Activated CD4-positive, alpha-beta memory T cell treated with anti-CD3 and anti-CD28 coated beads, Interleukin-2, amount 10 ng/mL, durations not matched to agents 7 days and 5 days (primary cell): ENCODE data around the gene CCDC177. TPM values are rescaled to one million over a fixed set of nuclear protein-coding genes. Genes with fewer than 3 reads are reported as not detected.

Experiments
- CTCF ChIA-PET: fragments of 350-600 bp; sonication (Branson Sonifier 250); formaldehyde crosslinking; loops from one replicate; lab custom pipeline; 2021; ENCODE audit warnings: antibody characterized with exemption, inconsistent platforms; lab: Charles Lee
- POLR2A ChIA-PET: fragments of 350-600 bp; sonication (Branson Sonifier 250); formaldehyde crosslinking; loops from one replicate; lab custom pipeline; 2021; ENCODE audit warnings: antibody characterized with exemption; lab: Charles Lee
- DNase-seq: peaks from one replicate; pipeline ENCODE4 v3.0.0-alpha.2; 2020
- H3K27ac Mint-ChIP-seq: one replicate; pipeline ENCODE4 v1.8.0; 2021; ENCODE audit warnings: mild to moderate bottlenecking, mixed read lengths
- H3K27me3 Mint-ChIP-seq: one replicate; pipeline ENCODE4 v1.8.0; 2021; ENCODE audit warnings: mixed read lengths
- H3K36me3 Mint-ChIP-seq: one replicate; pipeline ENCODE4 v1.8.0; 2021; ENCODE audit warnings: low read depth, mixed read lengths
- H3K4me1 Mint-ChIP-seq: one replicate; pipeline ENCODE4 v1.8.0; 2021; ENCODE audit warnings: mixed read lengths
- H3K4me3 Mint-ChIP-seq: one replicate; pipeline ENCODE4 v1.8.0; 2021; ENCODE audit warnings: mild to moderate bottlenecking, mixed read lengths
- H3K9me3 Mint-ChIP-seq: one replicate; pipeline ENCODE4 v1.8.0; 2021; ENCODE audit warnings: mixed read lengths
- total RNA-seq, 2 experiments: library from RNA; stranded (reverse); gene quantifications; one replicate each; pipeline ENCODE4 v1.2.3, GENCODE V29; 2021

CCDC177 gene
- total RNA-seq, 2 experiments from 2014 or later, result not detected

DNA sequence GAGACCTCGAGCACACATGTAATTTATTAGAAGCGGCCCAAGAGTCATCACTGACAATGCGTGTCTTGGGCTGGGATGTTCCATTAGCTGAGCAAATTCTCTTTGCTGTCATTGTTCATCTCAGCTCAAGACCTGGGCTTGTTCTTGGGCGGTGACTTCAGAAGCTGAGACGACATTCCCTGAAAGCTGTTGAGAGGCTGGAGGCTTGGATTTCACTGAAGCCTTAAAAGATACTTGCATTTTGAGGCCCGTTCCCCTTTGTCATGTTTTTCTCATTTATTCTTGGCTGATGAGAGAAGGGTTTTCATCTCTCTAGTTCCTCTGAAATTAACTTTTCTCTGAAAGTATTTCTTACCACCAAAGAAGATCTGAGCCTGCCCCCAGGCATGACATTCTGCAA is 20.2 kb upstream of the CCDC177 start:
- peaks cover 4% of the 10 kb centered on the region for H3K27me3 Mint-ChIP-seq
- no peaks in the 10 kb centered on the region for H3K36me3 Mint-ChIP-seq
- no peak overlapping the region for H3K27ac Mint-ChIP-seq
- no peaks in the 10 kb centered on the region for H3K9me3 Mint-ChIP-seq
- no peaks in the 10 kb centered on the region for H3K4me1 Mint-ChIP-seq
- no peak for DNase-seq
- POLR2A ChIA-PET, result interaction anchor here (1.1 kb wide), 1 partner anchor 19 kb away, joined by 3 read pairs; no protein-coding TSS in a partner anchor
- H3K4me3 Mint-ChIP-seq, result no peak overlapping the region
- CTCF ChIA-PET, result interaction anchor here (1.5 kb wide), 1 partner anchor 10 kb away, joined by 7 read pairs; no protein-coding TSS in a partner anchor

DNA sequence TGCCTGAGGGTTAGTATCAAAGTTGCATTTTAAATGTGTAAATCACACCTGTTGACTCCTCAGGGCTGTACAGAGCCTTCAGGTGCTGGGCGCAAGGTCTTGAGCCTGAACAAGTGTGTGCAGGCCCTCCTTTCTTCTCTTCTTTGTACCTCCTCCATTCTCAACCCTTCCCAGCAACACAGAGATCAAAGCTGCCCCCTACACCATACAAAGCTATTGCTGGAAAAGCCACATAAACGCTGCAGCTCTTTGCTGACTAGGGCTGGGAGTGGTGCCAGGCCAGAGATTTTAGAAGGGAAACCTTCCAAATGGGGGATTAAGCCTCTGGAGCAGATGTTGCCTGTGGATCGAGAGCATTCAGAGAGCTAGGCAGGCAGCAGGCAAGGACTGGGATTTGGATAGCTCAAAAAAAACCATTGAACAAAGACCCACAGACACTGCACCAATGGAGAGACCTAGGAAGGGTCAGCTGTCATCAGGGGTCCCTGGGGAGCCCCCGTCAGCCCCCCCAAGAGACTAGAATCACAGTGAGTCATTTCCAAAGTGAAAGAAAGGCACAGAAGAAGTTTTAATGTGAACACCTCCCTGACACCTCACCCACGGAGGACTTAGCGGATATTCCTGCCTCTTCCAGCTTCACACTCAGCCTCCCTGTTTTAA is 18.5 kb upstream of the CCDC177 start:
- H3K9me3 Mint-ChIP-seq, result no peaks in the 10 kb centered on the region
- no peak for DNase-seq
- H3K36me3 Mint-ChIP-seq, result no peaks in the 10 kb centered on the region
- H3K27ac Mint-ChIP-seq, result no peak overlapping the region
- CTCF ChIA-PET, result interaction anchor here (0.8 to 1.2 kb wide), 2 partner anchors 9 to 18 kb away, joined by 3 read pairs; partner anchors contain the start of gene SUSD6
- no peak overlapping the region for H3K4me3 Mint-ChIP-seq
- H3K4me1 Mint-ChIP-seq, result no peaks in the 10 kb centered on the region
- POLR2A ChIA-PET, result no interaction called here
- H3K27me3 Mint-ChIP-seq, result peaks cover 4% of the 10 kb centered on the region

DNA sequence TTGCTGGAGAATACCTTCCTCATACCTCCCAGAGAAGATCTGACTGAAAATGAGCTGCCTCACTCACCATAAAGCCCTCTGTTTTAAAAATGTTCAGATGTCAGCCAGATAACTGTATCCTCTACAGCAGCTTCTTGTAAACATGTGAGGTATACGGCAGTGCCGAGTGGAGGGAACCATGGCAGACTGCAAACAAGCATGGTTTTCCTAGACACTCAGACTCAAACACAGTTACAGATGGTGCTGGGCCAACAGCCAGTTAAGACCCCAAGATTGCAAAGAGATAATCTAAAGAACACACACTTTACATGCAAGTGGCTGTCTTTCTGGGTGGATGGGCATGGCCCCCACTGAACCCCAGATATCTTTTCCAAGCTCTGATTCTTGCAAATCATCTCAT is 16.6 kb upstream of the CCDC177 start:
- DNase-seq, result no peak
- POLR2A ChIA-PET, result no interaction called here
- peaks cover 4% of the 10 kb centered on the region for H3K27me3 Mint-ChIP-seq

DNA sequence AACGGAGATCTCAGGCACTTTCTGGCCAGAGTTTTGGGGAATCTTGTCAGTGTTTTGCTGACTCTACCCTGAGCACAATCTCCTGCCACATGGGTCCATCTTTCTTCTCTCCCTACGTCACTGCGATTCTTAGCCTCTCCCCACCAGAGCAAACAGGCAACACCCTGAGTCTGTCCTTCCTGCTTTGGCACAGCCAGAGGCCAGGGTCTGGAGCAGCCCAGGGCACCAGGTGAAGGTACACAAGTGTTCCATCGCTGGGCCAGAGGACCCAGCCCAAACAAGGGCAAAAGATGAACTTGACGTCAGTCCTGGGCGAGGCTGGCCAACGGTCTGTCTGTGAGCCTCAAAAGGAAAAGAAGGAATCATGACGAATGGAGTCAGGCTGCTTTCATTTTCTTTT is 12.7 kb upstream of the CCDC177 start:
- H3K36me3 Mint-ChIP-seq, result no peaks in the 10 kb centered on the region
- CTCF ChIA-PET, result interaction anchor here (1.7 to 5.4 kb wide), 2 partner anchors 140 kb away, joined by 9 to 56 read pairs; no protein-coding TSS in a partner anchor

More for the DNA sequence above, 16.6 kb upstream of the CCDC177 start:
- H3K9me3 Mint-ChIP-seq, result no peaks in the 10 kb centered on the region
- no peak overlapping the region for H3K27ac Mint-ChIP-seq
- H3K36me3 Mint-ChIP-seq, result no peaks in the 10 kb centered on the region
- no peak overlapping the region for H3K4me3 Mint-ChIP-seq
- CTCF ChIA-PET, result interaction anchor here (1.0 kb wide), 1 partner anchor 16 kb away, joined by 7 read pairs; no protein-coding TSS in a partner anchor
- H3K4me1 Mint-ChIP-seq, result peaks cover 10% of the 10 kb centered on the region

DNA sequence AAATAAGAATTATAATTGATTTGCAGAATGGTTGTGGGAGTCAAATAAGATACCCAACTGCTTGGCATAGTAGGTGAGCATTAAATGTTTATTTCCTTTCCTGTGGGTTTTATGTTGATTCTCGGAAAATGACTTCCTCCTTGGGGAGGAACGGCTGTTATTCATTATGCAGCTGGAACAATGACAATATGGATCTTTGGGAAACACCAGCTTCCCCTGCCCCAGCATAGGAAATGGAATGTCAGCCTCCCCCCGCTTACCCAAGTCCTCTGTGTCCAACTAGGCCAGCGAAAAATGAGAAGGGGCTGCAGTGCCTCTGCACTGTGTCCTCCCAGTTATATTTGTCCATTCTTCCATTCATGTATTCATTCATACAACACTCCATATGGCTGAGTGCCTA is 11.7 kb upstream of the CCDC177 start:
- H3K4me1 Mint-ChIP-seq, result peaks cover 12% of the 10 kb centered on the region
- no peak overlapping the region for H3K4me3 Mint-ChIP-seq
- H3K27ac Mint-ChIP-seq, result no peak overlapping the region
- ChIA-PET CTCF (interaction anchor here (1.3 to 5.4 kb wide), 2 partner anchors 38 to 141 kb away, joined by 3 to 56 read pairs; no protein-coding TSS in a partner anchor), POLR2A (no interaction called here)
- H3K9me3 Mint-ChIP-seq, result no peaks in the 10 kb centered on the region
- no peak for DNase-seq
- H3K36me3 Mint-ChIP-seq, result no peaks in the 10 kb centered on the region
- H3K27me3 Mint-ChIP-seq, result peaks cover 7% of the 10 kb centered on the region

More for the DNA sequence above, 12.7 kb upstream of the CCDC177 start:
- peaks cover 12% of the 10 kb centered on the region for H3K4me1 Mint-ChIP-seq
- H3K9me3 Mint-ChIP-seq, result no peaks in the 10 kb centered on the region
- H3K4me3 Mint-ChIP-seq, result no peak overlapping the region
- H3K27me3 Mint-ChIP-seq, result peaks cover 7% of the 10 kb centered on the region
- no peak for DNase-seq
- POLR2A ChIA-PET, result no interaction called here
- no peak overlapping the region for H3K27ac Mint-ChIP-seq

DNA sequence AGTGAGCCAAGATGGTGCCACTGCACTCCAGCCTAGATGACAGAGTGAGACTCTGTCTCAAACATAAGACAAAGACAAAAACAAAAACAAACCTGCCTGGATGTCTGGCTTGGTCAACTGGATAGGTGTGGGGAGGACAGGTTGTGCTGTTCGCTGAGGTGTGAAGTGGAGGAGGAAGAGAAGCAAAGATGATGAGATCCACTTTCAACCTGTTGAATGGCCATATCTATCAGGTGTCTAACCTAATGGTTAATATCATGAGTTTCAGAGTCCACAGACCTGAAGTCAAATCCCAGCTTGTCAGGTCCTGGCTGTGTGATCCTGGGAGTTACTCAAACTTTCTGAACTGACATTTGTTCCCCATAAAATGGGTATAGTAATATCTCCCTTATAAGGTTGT is 9.7 kb upstream of the CCDC177 start:
- H3K27ac Mint-ChIP-seq, result no peak overlapping the region

DNA sequence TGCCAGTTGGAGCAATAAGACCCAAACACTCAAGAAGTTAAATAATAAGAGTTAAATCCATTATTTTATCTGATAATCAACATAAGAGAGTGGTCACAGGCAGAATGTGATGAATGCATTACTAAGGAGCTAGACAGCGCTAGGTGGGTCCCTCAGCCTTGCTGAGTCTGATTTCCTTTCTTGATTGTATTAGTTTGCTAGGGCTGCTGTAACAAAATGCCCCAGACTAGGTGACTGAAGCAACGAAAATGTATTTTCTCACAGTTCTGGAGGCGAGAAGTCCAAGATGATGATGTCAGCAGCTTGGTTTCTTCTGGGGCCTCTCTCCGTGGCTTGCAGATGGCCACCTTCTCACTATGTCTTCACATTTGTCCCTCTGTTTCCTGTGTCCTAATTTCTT is 8.2 kb upstream of the CCDC177 start:
- H3K27me3 Mint-ChIP-seq, result peaks cover 10% of the 10 kb centered on the region
- ChIA-PET POLR2A (no interaction called here), CTCF (interaction anchor here (0.9 to 5.4 kb wide), 4 partner anchors 9 to 144 kb away, joined by 3 to 56 read pairs (median 3); no protein-coding TSS in a partner anchor)
- H3K4me3 Mint-ChIP-seq, result no peak overlapping the region
- no peak overlapping the region for H3K27ac Mint-ChIP-seq
- DNase-seq, result no peak
- H3K36me3 Mint-ChIP-seq, result no peaks in the 10 kb centered on the region
- H3K9me3 Mint-ChIP-seq, result no peaks in the 10 kb centered on the region
- H3K4me1 Mint-ChIP-seq, result peaks cover 12% of the 10 kb centered on the region

More for the DNA sequence above, 9.7 kb upstream of the CCDC177 start:
- no peak overlapping the region for H3K4me3 Mint-ChIP-seq
- no peaks in the 10 kb centered on the region for H3K36me3 Mint-ChIP-seq
- H3K4me1 Mint-ChIP-seq, result peaks cover 12% of the 10 kb centered on the region
- ChIA-PET CTCF (interaction anchor here (0.7 to 5.4 kb wide), 14 partner anchors 8 to 444 kb away, joined by 3 to 56 read pairs (median 4); partner anchors contain the start of gene CCDC177), POLR2A (no interaction called here)
- peaks cover 3% of the 10 kb centered on the region for H3K27me3 Mint-ChIP-seq
- H3K9me3 Mint-ChIP-seq, result no peaks in the 10 kb centered on the region
- DNase-seq, result no peak

DNA sequence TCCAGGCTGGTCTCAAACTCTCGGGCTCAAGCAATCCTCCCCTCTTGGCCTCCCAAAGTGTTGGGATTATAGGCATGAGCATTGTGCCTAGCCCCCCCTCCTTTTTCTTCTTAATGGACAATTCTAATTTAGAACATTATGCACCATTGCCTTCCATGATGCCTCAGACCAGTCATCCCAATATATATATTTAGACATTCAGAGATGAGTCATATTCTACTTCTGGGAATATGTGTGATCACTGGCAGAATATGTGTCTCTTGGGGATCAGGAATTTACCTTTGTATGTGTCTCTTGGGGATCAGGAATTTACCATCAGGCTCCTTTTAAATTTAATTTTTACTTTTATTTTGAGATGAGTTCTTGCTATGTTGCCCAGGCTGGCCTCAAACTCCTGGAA is 7.5 kb upstream of the CCDC177 start:
- no peak overlapping the region for H3K27ac Mint-ChIP-seq
- H3K4me1 Mint-ChIP-seq, result peaks cover 7% of the 10 kb centered on the region
- H3K4me3 Mint-ChIP-seq, result no peak overlapping the region
- DNase-seq, result no peak
- H3K36me3 Mint-ChIP-seq, result no peaks in the 10 kb centered on the region
- POLR2A ChIA-PET, result no interaction called here
- H3K9me3 Mint-ChIP-seq, result no peaks in the 10 kb centered on the region
- CTCF ChIA-PET, result interaction anchor here (1.2 to 5.4 kb wide), 3 partner anchors 23 to 145 kb away, joined by 3 to 56 read pairs (median 3); no protein-coding TSS in a partner anchor
- H3K27me3 Mint-ChIP-seq, result peaks cover 10% of the 10 kb centered on the region

DNA sequence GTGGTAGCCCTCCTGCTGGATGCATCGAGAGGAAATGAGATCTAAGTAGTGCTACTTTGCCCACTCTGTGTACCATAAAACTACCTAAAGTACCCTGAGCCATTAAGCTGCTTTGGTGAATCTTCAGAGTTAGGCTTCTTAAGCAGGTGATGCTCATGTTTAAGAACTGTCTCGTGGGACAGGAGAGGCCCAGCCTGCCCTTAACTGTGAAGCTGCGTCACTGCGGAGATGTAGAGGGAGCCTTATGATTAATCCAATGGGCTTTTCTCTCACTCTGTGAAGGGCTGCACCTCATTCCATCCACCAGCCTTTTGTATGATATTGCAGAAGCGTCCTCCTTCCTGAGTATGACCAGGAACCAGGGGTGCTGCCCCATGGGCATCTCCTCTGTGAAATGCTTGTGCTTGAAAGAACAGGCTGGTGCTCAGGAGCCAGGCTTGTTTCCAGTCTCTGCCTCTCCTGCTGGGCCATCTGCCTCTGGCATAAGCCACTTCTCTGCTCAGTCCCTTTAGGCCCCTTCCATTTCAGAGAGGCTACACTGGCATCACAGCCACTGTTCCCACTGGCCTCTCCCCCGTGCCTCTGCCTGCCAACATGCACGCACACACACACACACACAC is 6.8 kb upstream of the CCDC177 start:
- POLR2A ChIA-PET, result no interaction called here
- Mint-ChIP-seq H3K27me3 (peaks cover 15% of the 10 kb centered on the region), H3K27ac (no peak overlapping the region), H3K36me3 (no peaks in the 10 kb centered on the region), H3K4me1 (peaks cover 3% of the 10 kb centered on the region), H3K9me3 (no peaks in the 10 kb centered on the region), H3K4me3 (no peak overlapping the region)
- DNase-seq, result no peak
- CTCF ChIA-PET, result interaction anchor here (1.0 to 1.2 kb wide), 2 partner anchors 33 to 146 kb away, joined by 3 to 4 read pairs; no protein-coding TSS in a partner anchor

DNA sequence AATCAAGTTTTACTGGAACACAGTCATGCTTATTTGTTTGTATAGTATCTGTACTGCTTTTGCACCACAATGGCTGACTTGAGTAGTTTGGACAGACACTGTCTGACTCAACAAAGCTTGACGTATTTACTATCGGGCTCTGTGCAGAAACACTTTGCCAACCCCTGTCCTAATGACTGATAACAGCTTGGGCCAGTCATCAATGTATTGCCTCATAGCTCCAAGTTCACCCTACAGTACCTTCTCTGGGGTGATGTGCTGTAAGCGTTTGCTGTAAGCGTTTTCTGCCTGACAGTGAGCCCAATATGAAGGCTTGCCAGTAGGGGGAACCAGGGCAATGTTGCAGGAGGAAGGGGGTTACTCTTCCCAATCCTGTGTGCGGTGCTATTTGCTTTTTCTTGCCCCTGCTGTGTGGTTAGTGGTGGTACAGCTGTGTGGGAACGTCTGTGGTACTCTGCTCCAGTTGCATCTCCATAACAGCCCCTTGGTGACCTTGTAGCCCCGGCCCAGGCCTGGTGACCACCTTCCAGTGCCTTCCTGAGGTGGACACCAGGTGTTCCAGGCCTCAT is 5.4 kb upstream of the CCDC177 start:
- Mint-ChIP-seq H3K4me3 (no peak overlapping the region), H3K36me3 (no peaks in the 10 kb centered on the region), H3K4me1 (peaks cover 3% of the 10 kb centered on the region), H3K27me3 (peaks cover 26% of the 10 kb centered on the region), H3K9me3 (no peaks in the 10 kb centered on the region), H3K27ac (no peak overlapping the region)
- ChIA-PET POLR2A (interaction anchor here (0.5 to 1.2 kb wide), 4 partner anchors 133 to 187 kb away, joined by 3 to 4 read pairs (median 4); partner anchors contain the start of gene SRSF5), CTCF (interaction anchor here (0.6 to 1.6 kb wide), 9 partner anchors 8 to 337 kb away, joined by 3 to 7 read pairs (median 3); no protein-coding TSS in a partner anchor)
- no peak for DNase-seq

DNA sequence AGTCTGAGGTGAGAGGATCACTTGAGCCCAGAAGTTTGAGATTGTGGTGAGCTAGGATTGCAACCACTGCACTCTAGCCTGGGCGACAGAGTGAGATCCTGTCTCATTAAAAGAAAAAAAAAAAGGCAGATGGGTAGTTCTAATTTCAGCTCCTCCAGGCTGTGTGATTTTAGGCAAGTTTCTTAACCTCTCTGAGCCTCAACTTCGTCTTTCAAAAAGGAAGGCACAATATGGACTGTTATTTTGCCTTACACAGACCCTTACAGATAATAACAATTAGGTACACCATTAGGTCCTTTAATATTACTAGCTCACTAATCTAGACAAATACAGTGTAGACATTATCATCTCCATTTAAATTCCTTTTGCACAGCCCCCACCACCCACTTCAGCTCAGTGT is 4.8 kb upstream of the CCDC177 start:
- H3K27me3 Mint-ChIP-seq, result peaks cover 31% of the 10 kb centered on the region
- POLR2A ChIA-PET, result interaction anchor here (0.5 to 1.2 kb wide), 3 partner anchors 133 to 187 kb away, joined by 3 to 4 read pairs (median 4); partner anchors contain the start of gene SRSF5
- H3K4me1 Mint-ChIP-seq, result peaks cover 4% of the 10 kb centered on the region
- H3K27ac Mint-ChIP-seq, result no peak overlapping the region
- no peaks in the 10 kb centered on the region for H3K9me3 Mint-ChIP-seq
- H3K36me3 Mint-ChIP-seq, result peaks cover 3% of the 10 kb centered on the region
- CTCF ChIA-PET, result interaction anchor here (0.6 to 1.6 kb wide), 7 partner anchors 9 to 336 kb away, joined by 3 to 7 read pairs (median 3); no protein-coding TSS in a partner anchor
- no peak overlapping the region for H3K4me3 Mint-ChIP-seq
- DNase-seq, result no peak

DNA sequence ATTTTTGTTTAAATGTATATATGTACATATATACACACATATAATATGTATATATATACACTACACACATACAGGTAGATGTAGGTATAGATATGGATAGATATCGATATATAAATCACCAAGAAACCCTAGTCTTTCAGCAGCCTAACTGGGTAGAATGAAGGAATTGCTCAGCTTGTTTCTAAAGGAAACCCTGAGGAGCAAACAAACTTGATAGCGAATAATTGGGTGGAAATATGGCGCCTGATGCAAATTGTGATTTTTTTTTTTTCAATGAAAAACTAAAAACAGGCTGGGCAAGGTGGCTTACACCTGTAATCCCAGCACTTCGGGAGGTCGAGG is 254 bp upstream of the CCDC177 start:
- Mint-ChIP-seq H3K4me1 (peaks cover 10% of the 10 kb centered on the region), H3K9me3 (no peaks in the 10 kb centered on the region), H3K27ac (no peak overlapping the region), H3K4me3 (no peak overlapping the region), H3K36me3 (peaks cover 3% of the 10 kb centered on the region), H3K27me3 (peaks cover 59% of the 10 kb centered on the region)
- ChIA-PET CTCF (interaction anchor here (0.6 to 2.7 kb wide), 7 partner anchors 10 to 711 kb away, joined by 3 to 13 read pairs (median 3); no protein-coding TSS in a partner anchor), POLR2A (interaction anchor here (1.0 kb wide), 1 partner anchor 193 kb away, joined by 3 read pairs; no protein-coding TSS in a partner anchor)
- no peak for DNase-seq
